ENCODE data around the gene TTC3.

GRCh38 chr21:37045149-37045548, 27.9 kb upstream of the TTC3 start:
- TF ChIP-seq MAX (IDR thresholded peaks at IDR 0.05) (no peak), NFYB (CRISPR knock-in tag; IDR thresholded peaks at IDR 0.05) (no peak), ELF1 (CRISPR knock-in tag; IDR thresholded peaks at IDR 0.05) (no peak), ZNF292 (CRISPR knock-in tag; IDR thresholded peaks at IDR 0.05; ENCODE audit: borderline replicate concordance, low read depth) (no peak)

Data from HepG2 (cell line).